8988T (cell line): ENCODE measurements around the gene PTPRN2.
"Not testable (repeated sequence)": the region's sequence is repeated elsewhere in the genome, so short reads cannot be mapped to it uniquely, and the experiment has no call there.

Experiments
- DNase-seq: peaks from one replicate; pipeline ENCODE4 v3.0.0; 2011

PTPRN2 gene

DNA sequence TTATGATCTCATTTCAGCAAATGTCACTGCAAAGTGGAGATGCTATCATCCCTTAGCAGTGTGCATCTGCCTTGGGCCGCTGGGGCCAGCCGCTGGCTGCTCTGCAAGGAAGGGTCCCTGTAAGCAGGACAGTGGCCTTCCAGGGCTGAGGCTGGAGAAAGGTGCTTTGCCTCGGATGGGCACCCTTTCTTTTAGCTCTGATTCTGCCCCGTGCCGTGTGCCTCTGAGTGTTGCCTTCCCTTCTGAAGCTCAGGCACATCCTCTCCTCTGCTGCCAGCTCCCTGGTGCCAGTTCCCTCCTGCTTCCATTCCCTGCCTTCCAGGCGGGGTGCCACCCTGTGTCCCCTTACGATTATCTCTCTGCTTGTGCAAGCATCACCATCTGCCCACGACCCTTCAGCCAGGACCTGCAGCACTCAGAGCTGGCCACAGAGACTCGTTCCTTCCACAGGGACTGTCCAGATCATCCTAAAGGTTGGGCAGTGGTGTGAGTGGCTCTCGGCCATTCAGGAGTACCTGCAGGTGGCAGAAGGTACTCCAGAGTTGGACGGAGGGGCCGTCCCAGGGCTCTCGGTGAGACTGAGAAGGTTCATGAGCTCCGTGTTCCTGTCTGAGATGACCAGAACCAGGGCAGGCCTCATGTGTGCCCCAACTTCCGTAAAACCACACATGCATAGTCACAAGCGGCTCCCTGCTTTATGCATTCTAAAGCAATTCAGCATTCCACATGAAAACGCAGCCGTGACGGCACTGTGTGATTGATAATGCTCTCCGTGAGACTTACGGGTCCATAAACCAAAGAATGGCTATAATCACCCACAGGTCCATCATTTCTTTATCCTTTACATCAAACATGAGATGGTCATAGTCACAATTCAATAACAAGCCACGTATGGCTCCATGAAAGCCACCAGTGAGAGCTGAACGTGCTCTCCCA is 879.4 kb downstream of the PTPRN2 start:
- no peak for DNase-seq

DNA sequence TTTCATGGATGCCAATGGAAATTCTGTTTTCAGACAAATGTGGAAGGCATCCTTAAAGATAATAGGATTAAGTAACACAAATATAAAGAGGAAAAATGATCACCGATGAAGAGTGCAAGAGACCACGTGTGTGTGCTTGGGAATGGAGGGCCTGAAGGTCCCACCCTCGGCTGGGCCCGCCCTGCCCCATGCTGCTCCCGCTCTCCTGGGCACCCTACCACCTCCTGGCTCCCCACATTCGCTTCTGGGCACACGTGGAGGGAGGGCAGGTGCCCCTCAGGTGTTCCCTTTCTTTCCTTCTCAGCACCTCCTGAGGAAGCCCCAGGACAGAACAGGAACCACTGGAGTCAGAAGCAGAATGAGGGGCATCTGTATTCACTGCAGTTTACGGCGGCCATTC is 883.3 kb downstream of the PTPRN2 start:
- no peak for DNase-seq

DNA sequence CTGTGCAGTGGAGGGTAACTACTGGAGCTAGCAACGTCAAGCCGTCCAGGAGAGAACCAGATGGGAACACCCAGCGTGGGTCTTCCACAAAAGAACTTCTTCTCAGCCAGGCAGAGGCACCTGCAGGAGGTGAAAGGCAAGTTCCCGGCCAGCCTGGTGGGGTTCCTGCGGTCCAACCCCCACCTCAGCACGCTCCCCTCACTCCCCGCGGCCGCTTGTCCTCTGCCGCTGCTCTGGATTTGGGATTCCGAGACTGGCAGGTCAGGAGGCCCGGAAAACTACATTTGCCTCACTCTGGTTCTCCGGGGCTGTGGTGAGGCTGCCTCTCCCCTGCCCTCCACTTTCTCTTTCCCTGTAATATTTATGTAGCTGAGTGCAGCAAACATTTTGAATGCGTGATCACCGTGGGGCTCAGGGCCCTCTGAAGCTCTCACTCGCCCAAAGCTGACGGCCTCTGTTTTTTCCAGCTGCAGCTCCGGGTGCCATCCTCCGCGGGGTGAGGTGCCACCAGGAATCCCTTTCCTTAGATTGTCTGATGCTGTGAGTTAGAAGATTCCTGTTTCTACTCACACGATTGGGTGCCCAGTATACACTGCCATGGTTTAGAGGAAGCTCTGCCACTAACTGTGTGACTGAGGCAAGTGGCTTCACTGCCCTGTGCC is 884.0 kb downstream of the PTPRN2 start:
- no peak for DNase-seq

DNA sequence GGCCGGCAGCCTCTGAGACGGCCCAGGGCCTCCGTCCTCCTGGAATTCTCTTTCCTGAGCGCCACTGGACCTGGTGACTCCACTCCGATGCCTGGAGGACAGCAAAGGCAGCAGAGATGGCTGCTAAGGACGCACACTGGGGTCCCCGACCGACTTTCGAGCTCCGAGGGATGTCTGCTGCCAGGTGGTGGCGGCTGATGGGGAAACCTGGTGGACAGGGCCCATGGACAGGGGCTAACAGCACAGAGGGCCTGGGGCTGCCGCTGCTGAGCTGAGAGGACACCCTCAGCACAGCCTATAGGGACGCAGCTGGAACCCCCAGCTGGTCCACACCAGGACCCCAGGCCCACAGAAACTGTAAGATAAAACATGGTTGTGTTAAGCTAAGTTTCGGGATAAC is 884.5 kb downstream of the PTPRN2 start:
- no peak for DNase-seq

DNA sequence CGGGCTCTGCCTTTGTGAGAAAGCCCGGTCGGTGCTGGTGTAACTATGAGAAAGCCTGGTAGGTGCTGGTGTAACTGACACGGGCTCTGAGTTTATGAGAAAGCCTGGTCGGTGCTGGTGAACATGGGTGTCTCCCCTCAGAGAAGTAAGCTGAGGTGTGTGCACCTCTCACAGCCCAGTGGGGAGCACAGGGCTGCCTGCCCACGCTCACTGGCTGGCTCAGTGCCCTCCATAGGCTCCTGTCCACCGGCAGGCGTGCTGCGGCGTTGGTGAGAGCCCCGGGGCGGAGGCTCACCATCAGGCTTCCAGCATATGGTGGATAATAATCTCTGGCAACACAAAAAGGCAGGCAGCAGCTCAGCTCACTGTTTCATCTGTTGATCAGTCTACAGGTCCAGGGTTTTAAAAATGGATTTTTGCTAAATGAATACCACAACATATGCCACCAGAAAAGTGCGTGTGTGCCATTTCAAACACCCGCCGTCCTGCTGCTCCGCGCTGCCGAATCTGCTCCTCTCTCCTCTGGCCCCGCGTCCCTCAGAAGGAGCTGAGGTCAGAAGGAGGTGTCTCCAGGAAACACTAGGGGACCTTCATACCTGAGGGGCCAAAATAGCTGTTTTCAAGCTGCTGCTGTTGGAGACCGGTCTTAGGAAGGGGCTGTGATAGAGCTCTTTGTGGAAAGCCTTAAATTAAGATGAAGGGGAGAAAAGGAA is 885.2 kb downstream of the PTPRN2 start:
- DNase-seq, result no peak

DNA sequence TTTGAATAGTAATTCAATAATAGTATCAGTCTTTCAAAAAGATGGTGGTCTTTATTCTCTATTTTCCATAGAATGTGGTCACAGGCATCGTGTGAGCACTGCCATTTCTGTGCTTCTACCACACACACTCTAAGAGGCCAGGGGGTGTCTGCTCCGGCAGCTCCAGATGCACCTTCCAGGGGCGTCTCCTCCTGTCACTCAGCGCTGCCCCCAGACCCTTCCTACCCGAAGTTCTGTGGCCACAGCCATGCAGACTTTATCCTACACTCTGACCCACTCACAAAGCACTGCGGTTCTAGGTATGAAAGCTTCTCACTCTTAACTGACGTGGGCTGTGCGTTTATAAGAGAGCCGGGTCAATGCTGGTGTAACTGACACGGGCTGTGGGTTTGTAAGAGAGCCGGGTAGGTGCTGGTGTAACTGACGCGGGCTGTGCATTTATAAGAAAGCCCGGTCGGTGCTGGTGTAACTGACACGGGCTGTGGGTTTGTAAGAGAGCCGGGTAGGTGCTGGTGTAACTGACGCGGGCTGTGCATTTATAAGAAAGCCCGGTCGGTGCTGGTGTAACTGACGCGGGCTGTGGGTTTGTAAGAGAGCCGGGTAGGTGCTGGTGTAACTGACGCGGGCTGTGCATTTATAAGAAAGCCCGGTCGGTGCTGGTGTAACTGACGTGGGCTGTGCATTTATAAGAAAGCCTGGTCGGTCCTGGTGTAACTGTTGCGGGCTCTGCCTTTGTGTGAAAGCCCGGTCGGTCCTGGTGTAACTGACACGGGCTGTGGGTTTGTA is 886.0 kb downstream of the PTPRN2 start:
- not testable (repeated sequence) for DNase-seq

DNA sequence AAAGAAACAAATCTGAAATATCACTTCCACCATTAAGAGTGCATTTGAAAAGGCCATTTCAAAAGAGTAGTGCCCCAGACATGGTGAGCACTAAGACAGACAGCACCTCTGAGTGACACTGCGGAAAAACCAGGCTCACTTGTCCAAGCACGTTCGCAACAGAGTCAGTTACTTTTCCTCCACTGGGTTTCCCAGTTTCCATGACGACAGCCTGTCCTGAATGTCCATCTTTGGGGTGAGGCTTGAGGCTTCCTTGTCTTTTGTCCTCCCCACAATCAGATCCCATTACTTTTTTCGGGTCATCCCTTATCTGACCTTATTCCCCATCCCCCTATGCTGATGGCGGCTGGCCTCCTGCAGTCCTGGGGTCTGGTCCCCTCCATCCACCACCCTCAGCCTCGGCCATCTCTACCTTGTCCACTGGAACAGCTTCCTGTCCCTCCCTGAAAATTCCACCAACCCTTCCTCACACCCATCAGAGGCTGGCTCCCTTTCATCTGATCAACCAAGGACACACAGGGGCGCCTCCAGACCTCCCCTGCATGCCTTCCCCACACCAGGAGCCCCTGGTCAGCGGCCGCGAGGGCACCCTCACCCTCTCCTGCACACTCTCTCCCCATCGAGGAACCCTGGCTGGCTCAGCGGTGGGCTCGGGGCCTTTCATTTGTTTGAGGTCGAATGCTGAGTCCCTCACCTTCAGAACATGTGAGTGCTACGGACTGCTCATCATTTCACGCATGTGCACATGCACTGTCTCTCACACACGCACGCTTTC is 887.2 kb downstream of the PTPRN2 start:
- no peak for DNase-seq

DNA sequence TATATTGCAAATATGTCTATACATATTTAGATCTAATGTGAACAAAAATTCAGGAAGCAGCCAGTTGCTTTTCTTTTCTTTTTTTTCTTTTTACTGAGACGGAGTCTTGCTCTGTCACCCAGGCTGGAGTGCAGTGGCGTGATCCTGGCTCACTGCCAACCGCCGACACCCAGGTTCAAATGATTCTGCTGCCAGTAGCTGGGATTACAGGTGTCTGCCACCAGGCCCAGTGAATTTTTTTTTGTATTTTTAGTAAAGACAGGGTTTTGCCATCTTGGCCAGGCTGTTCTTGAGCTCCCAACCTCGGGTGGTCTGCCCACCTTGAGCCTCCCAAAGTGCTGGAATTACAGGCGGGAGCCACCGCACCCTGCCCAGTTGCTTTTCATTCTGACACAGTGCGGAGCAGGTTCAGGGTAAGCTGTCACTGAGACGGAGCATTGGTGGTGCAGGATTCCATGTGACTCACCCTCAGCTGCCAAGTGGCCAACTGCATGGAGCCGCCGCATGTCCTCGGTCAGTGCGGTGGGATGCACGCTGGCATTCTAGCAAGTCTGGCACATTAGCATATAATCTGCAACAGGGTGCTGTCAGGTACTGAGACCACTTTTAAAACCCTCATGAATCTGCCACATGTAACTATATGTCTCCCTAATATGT is 888.1 kb downstream of the PTPRN2 start:
- no peak for DNase-seq

DNA sequence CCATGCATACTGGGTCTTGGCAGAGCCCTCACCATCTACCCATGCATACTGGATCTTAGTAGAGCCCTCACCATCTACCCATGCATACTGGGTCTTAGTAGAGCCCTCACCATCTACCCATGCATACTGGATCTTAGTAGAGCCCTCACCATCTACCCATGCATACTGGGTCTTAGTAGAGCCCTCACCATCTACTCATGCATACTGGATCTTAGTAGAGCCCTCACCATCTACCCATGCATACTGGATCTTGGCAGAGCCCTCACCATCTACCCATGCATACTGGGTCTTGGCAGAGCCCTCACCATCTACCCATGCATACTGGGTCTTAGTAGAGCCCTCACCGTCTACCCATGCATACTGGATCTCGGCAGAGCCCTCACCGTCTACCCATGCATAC is 890.3 kb downstream of the PTPRN2 start:
- not testable (repeated sequence) for DNase-seq

DNA sequence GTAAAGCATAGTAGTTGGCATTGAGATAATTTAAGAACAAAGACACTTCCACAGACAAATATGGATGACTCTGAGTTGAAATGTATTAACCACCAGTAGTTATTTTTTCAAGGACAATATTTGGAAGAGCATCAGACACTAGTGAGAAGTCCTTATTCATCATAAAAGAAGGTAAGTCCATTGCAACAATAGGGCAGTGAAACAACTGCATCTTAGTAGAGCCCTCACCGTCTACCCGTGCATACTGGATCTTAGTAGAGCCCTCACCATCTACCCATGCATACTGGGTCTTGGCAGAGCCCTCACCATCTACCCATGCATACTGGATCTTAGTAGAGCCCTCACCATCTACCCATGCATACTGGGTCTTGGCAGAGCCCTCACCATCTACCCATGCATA is 892.0 kb downstream of the PTPRN2 start:
- not testable (repeated sequence) for DNase-seq

DNA sequence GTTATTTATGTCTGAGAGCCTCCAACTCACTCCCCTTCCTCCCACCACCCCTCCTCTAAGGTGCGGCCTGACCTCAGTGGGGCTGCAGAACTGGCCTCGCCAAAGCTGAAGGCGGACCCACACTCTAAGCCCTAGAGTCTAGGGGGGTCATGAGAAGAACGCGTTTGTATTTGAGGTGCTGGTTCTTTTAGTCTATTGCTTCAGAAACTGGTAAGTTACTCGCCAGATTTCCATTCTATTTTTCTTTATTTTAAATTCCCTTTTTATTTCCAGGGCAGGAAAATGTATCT is 893.3 kb downstream of the PTPRN2 start:
- no peak for DNase-seq

DNA sequence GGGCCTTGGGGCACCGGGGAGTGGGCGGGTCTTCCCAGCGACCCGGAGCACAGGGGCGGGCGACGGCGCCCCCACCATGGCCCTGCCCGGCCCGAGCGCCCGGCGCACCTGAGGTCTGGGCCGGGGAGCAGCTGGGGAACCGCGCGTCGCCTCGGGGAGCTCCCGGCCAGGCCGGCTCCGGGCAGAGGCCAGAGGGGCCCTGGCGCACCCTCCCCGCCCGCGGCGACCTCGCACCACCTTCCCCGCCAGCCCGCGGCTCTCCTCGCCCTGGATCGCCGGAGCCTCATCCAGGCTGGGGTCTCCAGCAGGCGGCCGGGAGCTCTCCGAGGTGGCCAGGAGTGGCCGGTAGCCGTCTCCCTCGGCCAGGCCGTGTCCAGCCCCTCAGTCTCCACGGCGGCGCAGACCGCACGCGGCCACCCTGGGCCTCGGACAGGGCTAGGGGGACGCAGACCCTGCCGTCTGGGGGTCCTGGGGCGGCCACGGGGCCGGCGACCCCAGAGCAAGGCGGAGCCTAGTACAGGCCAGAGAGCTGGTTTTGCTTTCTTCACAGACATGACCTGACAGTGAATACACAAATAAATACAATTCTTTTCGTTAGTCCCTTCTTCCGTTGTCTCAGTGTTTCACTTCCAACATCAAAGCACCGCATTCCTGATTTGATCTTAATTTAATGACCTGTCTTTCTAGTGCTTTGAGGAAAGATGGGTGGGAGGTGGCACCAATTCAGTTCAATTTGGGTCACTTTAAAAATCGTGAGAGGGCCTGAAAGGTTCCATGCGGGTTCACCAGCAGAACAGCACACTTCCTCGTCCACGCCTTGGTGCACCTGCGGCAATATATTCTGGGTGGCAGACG is 893.9 kb downstream of the PTPRN2 start:
- DNase-seq, result no peak

DNA sequence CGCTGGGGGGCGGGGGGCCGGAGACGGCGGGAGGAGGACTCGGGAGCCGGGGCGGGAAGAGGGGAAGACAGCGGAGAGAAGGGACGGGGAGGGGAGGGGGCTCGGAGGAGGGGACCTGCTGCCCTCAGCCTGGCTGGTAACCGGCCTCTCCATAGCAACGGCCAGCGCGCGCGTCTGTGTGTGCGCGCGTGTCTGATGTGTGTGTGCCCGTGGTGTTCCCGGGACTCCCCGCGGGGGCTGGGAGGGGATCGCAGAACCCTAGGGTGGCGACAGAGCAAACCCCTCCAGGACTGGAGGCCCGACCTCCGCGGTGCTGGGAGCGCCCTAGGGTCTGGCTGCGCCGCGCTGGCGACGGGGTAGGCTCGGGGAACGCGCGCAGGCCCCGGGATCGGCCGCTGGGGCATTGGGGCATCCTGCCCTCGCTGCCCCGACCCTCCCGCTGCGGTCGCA is 894.5 kb downstream of the PTPRN2 start:
- no peak for DNase-seq

DNA sequence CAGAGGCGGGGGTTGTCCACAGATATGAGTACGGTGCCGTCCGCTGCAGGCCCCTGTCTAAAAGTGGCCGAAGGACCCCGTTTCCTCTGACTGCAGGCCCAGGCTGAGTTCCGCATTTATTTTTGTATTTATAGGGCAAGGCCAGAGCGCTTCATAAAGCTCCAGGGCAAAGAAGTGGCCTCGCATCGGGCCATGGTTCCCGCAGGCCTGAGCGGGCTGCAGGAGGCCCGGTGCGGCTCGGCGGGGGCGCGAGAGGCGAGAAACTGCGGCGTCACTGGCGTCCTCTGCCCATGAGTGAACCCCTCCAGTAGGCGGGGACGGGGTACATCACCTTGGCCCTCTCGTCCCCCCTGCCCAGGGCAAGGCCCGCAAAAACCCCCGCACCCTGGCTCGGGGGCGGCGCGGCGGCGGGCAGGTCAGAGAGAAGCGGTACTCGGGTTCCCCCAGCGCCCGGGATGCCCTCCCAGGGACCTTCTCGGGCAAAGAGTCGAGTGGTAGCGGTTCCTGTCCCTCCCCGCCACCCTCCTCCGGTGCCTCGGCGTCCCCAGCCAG is 895.1 kb downstream of the PTPRN2 start:
- DNase-seq, result no peak

DNA sequence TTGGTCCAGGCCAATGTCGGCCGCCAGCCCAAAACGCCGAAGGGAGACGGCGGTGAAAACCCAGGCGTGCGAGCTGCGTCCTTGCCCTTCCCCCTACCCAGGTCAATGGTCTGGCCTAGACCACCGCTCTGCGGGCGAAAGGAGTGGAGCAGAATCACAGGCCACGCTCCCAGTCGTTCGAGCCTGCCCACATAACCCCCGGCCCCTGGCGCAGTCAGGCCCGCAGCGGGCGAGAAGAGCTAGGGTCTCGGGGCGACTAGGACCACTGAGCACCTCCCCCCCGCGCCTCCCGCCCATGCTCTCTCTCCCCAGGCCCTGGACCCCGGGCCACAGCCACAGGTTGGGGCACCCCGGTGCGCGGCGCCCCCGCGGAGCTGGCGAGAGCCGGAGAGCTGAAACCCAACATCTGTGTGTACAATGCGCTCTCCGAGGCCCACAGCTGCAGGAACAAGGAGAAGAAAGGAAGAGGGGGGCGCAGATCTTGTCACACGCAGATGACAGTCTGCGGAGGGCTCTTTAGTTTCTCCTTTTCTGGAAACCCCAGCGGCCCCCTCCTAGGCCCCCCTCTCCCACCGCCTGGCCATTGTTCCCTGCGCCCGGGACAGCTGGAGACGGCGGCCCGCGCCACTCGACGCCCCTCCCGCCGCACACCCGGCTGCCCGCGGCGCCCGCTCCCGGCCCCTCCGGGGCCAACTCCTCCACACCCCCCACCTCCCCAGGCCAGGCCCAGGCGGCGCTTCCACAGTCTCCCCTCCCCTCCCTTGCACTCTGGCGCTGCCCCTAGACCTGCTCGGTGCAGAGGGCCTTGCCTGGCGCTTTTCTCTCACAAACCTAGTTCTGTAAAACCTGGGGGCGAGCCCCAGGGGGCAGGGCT is 895.8 kb downstream of the PTPRN2 start:
- no peak for DNase-seq

DNA sequence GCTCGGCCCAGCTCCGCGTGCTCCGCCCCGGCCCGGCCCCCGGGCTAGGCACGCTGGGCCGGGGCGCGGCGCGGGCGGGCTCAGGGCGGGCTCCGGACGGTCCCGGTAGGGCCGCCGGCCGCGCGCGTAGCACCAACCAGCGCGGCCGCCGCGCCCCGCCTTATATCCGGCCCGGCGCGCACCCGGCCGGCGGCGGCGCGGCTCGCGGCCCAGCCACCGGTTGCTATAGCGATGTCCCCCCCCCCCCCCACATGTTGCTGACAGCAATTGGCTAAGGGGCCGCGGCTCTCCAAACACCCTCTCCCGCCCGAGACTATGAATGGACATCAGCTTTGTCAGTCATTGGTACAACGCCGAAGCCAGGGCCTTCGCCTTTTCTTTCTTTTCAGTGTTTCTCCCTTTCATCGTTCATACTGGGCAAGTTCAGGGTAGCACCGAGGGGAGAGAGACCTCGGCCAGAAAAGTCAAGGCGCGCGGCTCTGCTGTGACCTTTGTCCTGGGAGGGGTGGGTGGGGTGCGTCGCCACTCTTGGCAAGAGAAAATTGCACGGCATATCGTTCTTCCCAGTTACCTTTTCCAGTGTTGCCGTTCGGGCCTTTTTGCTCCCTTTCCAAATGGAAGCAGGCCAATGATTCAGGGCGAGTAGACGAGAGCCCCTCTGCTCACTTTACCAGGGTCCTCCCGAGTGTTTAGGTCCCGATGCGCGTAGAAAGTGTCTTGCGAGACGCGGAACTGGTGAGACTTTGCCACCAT is 896.6 kb downstream of the PTPRN2 start:
- peak; percentile 93 for DNase-seq

DNA sequence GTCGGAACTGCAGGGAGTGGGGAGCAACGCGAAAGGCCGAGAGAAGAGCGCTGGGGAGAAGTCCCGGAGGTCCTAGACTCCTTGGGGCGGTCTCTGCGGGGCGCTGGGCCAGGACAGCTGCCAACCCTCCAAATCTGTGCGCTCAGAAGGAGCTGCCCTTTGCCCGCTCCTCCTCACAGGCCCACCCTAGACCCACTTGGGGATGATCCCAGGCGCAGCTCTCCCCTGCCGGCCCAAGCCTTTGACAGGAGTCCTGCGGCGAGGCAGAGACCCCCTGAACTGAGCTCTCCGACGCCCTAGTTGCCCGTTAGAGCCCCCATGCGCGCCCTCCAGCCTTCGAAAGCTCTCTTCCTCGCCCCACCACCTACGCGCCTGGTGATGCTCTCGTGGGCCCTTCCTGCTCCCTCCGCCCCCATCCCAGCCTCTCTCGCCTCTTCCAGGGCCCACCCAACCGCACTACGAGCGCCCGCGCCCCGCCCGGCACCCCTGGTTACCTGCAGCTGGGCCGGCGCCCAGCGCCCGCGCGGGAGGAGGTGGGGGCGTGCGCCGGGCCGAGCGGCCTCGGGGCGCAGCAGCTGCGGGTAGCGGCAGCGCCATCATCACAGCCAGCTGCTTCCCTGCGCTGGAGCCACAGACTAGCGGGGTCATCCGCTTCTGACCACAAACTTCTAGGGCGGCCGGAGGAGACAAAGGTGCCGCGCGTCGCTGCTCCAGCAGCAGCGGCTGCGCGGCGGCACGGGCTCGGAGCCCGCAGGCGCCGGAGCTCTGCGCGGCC is 897.4 kb downstream of the PTPRN2 start:
- DNase-seq, result no peak
